Thoracic aorta (tissue), 2 donors: ENCODE data around the gene SGTA. TPM values are rescaled to one million over a fixed set of nuclear protein-coding genes. Genes with fewer than 3 reads are reported as not detected.

Experiments
- ATAC-seq: fragments of 150-250 bp; one replicate; pipeline ENCODE4 v1.8.0; 2017; ENCODE audit warnings: low read depth; ENCODE audit not compliant: insufficient number of reproducible peaks, low FRiP score
- DNase-seq: peaks from one replicate; pipeline ENCODE4 v3.0.0-alpha.2; 2020; ENCODE audit warnings: low spot score
- H3K27ac ChIP-seq, 2 donors: fragments of 200-600 bp; sonication (generic); 1 replicate in 1 of 2; 2 replicates in 1 of 2; pipeline ENCODE4 v1.5.1; 2016; ENCODE audit warnings: mild to moderate bottlenecking in 2 of 2, moderate library complexity in 2 of 2
- H3K27me3 ChIP-seq: fragments of 200-600 bp; sonication (generic); replicated peaks from 2 replicates; pipeline ENCODE4 v1.6.0; 2016; ENCODE audit warnings: mild to moderate bottlenecking; ENCODE audit not compliant: insufficient read depth
- H3K36me3 ChIP-seq: fragments of 200-600 bp; sonication (generic); one replicate; pipeline ENCODE4 v1.5.1; 2016
- H3K4me1 ChIP-seq, 2 donors: fragments of 200-600 bp; sonication (generic); 1 replicate in 1 of 2; 2 replicates in 1 of 2; pipeline versions ENCODE4 v1.5.1 to v1.6.0; 2016; ENCODE audit warnings: low read depth in 2 of 2, mild to moderate bottlenecking in 1 of 2; ENCODE audit not compliant: control insufficient read depth in 1 of 2
- H3K4me3 ChIP-seq: fragments of 200-600 bp; sonication (generic); 2 replicates; pipeline ENCODE4 v1.5.1; 2016; ENCODE audit warnings: mild to moderate bottlenecking
- H3K9me3 ChIP-seq: fragments of 200-600 bp; sonication (generic); 2 replicates; pipeline ENCODE4 v1.5.1; 2016
- CTCF ChIP-seq: fragments of 200-600 bp; sonication (generic); IDR thresholded peaks from one replicate; pipeline ENCODE4 v1.5.1; 2019; ENCODE audit warnings: antibody characterized with exemption
- total RNA-seq, 2 donors: library from RNA; depleted of rRNA; stranded (reverse); fragments of >200 nt; gene quantifications; one replicate each; pipeline versions ENCODE4 v1.1.0 to v1.2.3, GENCODE V29; 2016

SGTA gene
- total RNA-seq, 2 donors from 2014 or later = 43.7 to 46.4 TPM

- no peaks in the 10 kb centered on the region for H3K27me3 ChIP-seq
- H3K4me3 ChIP-seq = no peak overlapping the region
- ATAC-seq = no peak
- no peak for TF ChIP-seq CTCF
- H3K27ac ChIP-seq = no peak overlapping the region
- peaks cover 18% of the 10 kb centered on the region for H3K36me3 ChIP-seq
- H3K4me1 ChIP-seq = peaks cover 12 to 15% of the 10 kb centered on the region in 2 donors
- no peaks in the 10 kb centered on the region for H3K9me3 ChIP-seq
- no peak for DNase-seq
Measured at GRCh38 chr19:2735374-2735773, 47.7 kb downstream of the SGTA start.

DNA sequence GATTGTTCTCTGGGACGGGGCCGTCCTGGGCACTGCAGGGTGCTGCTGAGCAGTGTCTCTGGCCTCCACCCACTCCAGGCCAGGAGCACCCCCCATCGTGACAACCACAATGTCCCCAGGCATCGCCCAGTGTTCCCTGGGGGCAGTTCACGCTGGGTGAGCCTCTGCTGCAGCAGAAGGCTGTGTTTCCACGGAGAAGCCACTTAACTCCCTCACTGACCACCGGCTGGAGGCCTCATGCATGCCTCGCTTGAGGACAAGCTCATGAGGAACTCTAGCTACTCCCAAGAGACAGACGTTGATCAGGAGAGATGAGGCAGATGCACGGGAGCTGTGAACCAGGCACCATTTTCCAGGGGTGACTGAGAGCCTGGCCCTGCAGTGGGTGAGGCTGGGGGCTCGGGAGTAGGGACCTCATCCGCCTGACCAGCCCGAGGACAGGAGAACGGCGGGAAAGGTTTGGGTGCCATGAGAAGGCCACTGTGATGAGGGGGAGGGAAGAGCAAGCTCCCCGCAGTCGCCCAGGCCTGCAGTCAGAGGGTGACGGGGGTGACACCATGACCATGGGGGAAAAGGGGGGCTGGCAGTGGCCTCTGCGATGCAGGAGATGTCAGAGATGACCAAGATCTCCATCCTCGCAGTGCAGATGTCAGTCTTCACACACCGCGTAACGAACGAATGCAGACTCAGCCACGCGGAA, 48.3 kb downstream of the SGTA start:
- Histone ChIP-seq H3K9me3 (no peaks in the 10 kb centered on the region), H3K27ac (no peak overlapping the region), H3K27me3 (no peaks in the 10 kb centered on the region), H3K4me1 (peaks cover 12 to 15% of the 10 kb centered on the region in 2 donors), H3K4me3 (no peak overlapping the region), H3K36me3 (peaks cover 18% of the 10 kb centered on the region)
- no peak for TF ChIP-seq CTCF
- ATAC-seq (no peak), DNase-seq (no peak)

DNA sequence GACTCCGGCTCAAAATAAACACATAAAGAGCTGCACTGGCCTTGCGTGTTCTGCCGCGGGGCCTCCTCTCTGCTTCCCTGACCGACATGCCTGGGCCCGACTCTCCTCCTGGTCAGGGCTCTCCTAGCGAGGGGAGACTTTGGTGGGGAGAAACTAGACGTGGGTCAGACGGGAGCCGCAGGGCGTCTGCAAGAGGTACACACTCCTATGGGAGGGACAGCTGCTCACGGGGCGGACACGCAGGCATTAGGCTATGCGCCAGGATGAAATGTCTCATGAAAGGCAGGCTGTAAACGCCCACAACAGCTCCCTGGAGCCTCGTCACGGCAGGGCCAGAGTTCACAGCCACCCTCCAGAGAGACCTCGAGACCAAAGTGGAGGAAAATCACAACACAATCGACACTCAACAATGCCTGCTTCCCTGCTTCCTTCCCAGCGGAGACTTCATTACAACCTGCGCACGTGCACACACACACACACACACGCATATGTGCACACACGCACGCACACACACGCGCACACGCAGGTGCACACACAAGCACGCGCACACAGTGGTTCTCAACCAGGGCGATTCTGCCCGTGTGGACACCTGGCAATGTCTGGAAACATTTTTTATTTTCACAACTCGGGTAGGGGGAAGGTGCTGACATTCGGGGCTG, 49.0 kb downstream of the SGTA start:
- Histone ChIP-seq H3K9me3 (no peaks in the 10 kb centered on the region), H3K27me3 (no peaks in the 10 kb centered on the region), H3K4me1 (peaks cover 7 to 9% of the 10 kb centered on the region in 2 donors), H3K4me3 (no peak overlapping the region), H3K36me3 (peaks cover 18% of the 10 kb centered on the region), H3K27ac (no peak overlapping the region)
- DNase-seq (no peak), ATAC-seq (no peak)
- no peak for TF ChIP-seq CTCF

DNA sequence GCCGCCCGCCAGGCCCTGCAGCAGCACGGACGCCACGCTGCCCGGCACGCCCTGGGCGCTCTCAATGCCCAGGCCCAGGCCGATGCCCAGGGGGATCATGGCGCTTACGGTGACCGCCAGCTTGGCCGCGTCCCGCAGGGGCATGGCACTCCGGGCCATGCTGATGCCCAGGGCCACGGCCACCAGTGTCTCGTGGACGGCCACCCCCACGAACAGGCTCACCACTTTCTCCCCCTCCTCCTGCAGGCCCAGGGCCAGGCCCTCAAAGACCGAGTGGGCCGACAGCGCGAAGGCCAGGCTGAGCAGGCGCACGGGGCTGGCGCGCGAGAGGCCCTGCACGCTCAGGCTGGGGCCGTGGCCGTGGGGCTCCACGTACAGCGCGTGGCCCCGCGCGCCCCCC, 50.2 kb downstream of the SGTA start:
- DNase-seq = no peak
- Histone ChIP-seq H3K4me1 (no peaks in the 10 kb centered on the region), H3K27ac (no peak overlapping the region), H3K27me3 (no peaks in the 10 kb centered on the region), H3K9me3 (no peaks in the 10 kb centered on the region), H3K36me3 (peaks cover 18% of the 10 kb centered on the region), H3K4me3 (no peak overlapping the region)
- TF ChIP-seq CTCF = no peak
- ATAC-seq = no peak

DNA sequence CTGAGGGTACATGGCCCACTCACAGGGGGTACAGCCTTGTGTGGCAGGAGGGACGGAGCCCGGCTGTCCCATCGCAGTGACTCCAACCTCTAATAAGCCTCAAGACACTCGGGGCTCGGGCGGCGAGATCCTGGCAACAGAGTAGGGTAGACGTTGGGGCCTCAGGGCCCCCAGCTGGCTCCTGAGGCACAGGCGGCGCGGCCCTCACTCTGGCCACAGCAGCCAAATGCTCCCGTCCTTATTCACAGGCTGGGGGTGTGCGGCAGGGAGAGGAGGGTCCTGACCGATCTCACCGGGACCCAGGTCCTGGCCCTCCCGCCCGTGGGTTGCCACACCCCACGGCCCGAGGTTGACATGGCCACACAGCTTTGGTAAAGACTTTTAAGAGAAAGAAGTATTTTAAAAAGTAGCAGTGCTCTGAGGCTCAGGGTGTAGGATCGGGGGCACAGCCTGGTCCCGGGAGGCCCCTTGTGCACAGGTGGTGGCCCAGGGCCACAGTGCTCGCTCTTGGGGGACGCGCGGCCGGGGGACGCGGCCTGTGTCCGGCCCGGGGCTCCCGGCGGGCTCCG, 50.8 kb downstream of the SGTA start:
- Histone ChIP-seq H3K4me3 (no peak overlapping the region), H3K4me1 (no peaks in the 10 kb centered on the region), H3K36me3 (peaks cover 18% of the 10 kb centered on the region), H3K9me3 (no peaks in the 10 kb centered on the region), H3K27me3 (no peaks in the 10 kb centered on the region), H3K27ac (no peak overlapping the region)
- TF ChIP-seq CTCF = no peak
- DNase-seq (no peak), ATAC-seq (no peak)
